HG02970 (cell line): ENCODE results near the gene PTPN13.

ENCODE experiments used
- ATAC-seq: cut with Tn5 transposase; IDR thresholded peaks from one replicate; pipeline ENCODE4 v1.9.1; 2021; ENCODE audit warnings: mild to moderate bottlenecking, moderate library complexity, moderate number of reproducible peaks; ENCODE audit not compliant: unreplicated experiment, low FRiP score

The PTPN13 gene

GRCh38 chr4:86809809-86810208 is 215.7 kb downstream of the PTPN13 start:
- ATAC-seq = no peak

GRCh38 chr4:86810847-86811246 is 216.7 kb downstream of the PTPN13 start:
- ATAC-seq = no peak

DNA sequence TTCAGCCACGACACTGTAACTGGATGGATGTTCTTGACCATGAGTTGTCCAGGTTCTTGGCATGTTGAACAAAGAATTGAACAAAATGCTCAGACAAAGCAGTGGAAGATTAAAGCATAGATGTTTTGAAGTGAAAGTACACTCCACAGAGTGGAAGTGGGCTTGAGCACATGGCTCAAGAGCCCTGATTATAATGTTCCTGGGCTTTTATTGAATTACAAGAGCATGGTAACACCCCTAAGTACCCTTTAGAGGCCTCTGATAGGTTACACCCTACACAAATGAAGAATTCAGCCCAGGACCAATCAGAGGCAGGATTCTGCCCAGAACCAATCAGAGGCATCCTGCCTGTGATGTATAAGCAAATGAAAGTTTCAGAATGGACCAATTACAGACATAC is 221.5 kb downstream of the PTPN13 start:
- no peak for ATAC-seq

- no peak for ATAC-seq
Measured at GRCh38 chr4:86816501-86817273, 222.6 kb downstream of the PTPN13 start.

- ATAC-seq = no peak
Measured at GRCh38 chr4:86818211-86818610, 224.1 kb downstream of the PTPN13 start.

GRCh38 chr4:86818841-86819240 is 224.7 kb downstream of the PTPN13 start:
- no peak for ATAC-seq

GRCh38 chr4:86819561-86819960 is 225.4 kb downstream of the PTPN13 start:
- no peak for ATAC-seq

DNA sequence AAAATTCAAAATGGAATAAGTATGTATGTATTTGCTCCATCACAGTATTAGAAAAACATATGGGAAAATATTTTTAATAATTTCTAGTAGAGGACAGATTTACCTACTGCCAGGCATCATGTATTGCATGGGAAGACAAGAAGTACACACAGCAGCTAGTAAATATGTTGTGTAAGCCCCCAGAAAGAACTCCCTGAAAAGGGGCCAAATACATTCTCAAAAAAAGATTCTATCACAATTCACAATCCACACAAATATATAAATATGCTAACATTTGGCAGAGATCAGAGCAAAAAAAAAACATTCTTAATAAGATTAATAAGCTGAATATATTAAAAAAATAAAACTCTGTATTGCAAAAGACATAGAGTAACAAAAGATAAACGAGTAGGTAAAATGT is 227.0 kb downstream of the PTPN13 start:
- no peak for ATAC-seq

GRCh38 chr4:86822136-86822535 is 228.0 kb downstream of the PTPN13 start:
- ATAC-seq = no peak

GRCh38 chr4:86825511-86825910 is 231.4 kb downstream of the PTPN13 start:
- no peak for ATAC-seq

- no peak for ATAC-seq
Measured at GRCh38 chr4:86831262-86832130, 237.4 kb downstream of the PTPN13 start.

- no peak for ATAC-seq
Measured at GRCh38 chr4:86833615-86834014, 239.5 kb downstream of the PTPN13 start.

GRCh38 chr4:86834901-86835300 is 240.8 kb downstream of the PTPN13 start:
- ATAC-seq = no peak

DNA sequence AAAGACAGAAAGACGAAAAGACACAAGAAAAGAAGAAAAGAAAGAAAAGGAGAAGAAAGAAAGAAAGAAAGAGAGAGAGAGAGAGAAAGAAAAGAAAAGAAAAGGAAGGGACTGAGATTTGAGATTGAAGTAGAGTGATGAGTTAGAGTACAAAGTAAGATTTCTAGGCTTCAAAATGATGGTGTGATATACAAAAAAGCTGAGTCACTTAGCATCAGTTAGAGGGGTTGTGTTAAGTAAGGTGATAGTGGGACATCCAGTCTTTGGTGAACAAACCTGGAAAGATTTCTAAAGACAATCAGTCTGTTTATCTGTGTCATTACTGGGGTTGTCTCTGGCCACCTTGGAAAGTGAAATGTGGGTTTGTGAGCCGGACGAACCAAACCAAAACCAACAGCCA is 241.6 kb downstream of the PTPN13 start:
- ATAC-seq = no peak

DNA sequence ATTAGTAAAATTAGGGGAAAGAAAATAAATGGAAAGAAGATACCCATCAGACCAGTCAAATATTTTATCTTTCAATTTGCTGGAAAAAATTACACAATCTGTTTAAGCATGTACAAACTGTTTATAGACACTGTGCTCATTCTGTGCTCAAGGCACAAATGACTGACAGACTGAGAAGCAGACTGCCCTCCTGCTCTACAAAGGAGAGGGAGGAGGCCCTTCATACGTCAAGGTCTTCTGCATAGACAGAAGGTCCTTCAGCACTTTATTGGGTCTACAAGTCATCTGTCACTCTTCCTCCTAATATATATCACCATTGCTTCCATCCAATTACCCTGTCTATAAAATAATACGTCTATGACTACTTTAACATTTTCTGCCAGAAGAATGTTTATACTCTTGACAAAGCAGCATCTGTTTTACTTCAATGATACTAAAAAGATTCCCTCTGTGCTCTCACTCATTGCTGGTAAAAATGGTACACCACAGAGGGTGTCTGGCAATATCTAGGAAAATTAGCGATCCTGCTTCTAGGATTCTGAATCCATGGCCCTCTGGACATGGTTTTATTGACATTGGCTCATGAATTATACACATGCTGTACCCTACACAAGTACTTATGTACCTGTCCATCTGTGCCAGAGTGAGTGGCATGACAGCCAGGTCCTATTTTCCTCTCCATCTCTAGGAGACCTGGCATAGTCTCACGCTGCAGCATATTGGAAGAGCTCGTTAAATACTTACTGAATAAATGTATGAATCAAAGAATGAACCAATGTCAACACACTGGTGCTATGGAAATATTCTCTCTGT is 243.8 kb downstream of the PTPN13 start:
- ATAC-seq = no peak

- ATAC-seq = no peak
Measured at GRCh38 chr4:86840858-86841257, 246.7 kb downstream of the PTPN13 start.

- ATAC-seq = no peak
Measured at GRCh38 chr4:86841309-86841708, 247.2 kb downstream of the PTPN13 start.

DNA sequence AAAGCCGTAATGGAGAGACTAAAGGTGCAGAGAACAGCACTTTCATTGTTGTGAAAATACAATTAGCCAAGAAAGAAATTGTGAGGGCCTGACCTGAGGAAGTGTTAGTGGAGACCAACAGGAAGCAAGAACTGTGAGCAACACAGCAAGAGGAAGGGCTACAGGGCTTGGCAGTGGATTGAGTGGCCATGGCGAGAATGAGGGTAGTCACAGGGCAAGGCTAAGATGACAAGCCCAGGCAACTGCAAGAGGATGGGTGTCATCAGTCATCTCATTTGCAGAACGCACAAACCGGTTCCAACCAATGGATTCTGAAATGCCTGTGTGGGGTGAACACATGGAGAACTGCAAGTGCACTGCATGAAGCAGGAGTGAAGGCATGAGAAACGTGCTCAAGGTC is 251.5 kb downstream of the PTPN13 start:
- ATAC-seq = no peak

DNA sequence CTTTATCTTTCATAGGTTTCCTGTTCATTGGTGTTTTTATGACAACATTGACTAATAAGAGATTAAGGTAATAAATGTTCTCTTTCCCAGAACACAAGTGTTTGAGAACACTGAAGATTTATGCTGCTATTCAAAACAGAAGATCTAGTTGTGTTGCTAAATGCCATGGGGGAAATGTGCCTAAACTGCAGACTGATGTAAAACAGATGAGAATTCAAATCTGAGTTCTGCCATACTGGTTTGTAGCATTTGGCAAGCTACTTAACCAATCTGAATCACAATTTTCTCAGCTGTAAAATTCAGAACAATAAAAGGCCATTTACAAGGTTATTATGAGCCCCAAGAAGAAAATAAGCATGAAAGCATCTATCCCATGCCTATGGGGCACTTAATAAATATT is 252.8 kb downstream of the PTPN13 start:
- ATAC-seq = no peak

- ATAC-seq = no peak
Measured at GRCh38 chr4:86847571-86847970, 253.5 kb downstream of the PTPN13 start.

GRCh38 chr4:86848136-86848535 is 254.0 kb downstream of the PTPN13 start:
- ATAC-seq = no peak
